ENCODE results near the gene LDB2.

DNA sequence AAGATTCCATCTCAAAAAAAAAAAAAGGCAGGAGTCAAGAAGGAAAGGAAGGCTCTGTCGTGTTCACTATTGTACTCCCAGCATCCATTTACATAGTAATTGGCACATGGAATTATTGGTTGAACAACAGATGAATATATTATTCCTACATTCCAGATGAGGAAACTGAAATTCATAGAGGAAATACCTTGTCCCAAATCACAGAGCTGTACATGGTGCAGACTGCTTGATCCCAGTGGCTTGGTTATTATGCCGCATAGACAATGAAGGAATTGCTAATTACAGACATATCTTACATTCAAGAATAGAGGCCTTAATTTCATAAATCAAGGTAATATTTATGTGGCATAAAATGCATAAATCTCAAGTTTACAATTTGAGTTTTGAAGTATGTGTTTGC is 63.6 kb downstream of the LDB2 start:
- TF ChIP-seq POLR2A (IDR thresholded peaks at IDR 0.05), result no peak
- TF ChIP-seq, protein P1, sequence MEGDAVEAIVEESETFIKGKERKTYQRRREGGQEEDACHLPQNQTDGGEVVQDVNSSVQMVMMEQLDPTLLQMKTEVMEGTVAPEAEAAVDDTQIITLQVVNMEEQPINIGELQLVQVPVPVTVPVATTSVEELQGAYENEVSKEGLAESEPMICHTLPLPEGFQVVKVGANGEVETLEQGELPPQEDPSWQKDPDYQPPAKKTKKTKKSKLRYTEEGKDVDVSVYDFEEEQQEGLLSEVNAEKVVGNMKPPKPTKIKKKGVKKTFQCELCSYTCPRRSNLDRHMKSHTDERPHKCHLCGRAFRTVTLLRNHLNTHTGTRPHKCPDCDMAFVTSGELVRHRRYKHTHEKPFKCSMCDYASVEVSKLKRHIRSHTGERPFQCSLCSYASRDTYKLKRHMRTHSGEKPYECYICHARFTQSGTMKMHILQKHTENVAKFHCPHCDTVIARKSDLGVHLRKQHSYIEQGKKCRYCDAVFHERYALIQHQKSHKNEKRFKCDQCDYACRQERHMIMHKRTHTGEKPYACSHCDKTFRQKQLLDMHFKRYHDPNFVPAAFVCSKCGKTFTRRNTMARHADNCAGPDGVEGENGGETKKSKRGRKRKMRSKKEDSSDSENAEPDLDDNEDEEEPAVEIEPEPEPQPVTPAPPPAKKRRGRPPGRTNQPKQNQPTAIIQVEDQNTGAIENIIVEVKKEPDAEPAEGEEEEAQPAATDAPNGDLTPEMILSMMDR (IDR thresholded peaks at IDR 0.05), result no peak
- no peak for TF ChIP-seq POLR2AphosphoS5 (IDR thresholded peaks at IDR 0.05)

Measured in breast epithelium (tissue), 3 donors.